PC-9 (cell line): ENCODE results near the gene EEA1.

Experiments used
- EZH2 ChIP-seq: fragments of 200-600 bp; sonication (generic); IDR thresholded peaks from 2 replicates; pipeline ENCODE4 v1.8.0; 2017; ENCODE audit warnings: antibody characterized with exemption, low read depth
- TF ChIP-seq, protein P1 (sequence below): fragments of 200-600 bp; sonication (generic); conservative IDR thresholded peaks from 2 replicates; pipeline ENCODE4 v1.6.1; 2017; ENCODE audit warnings: mixed run types, antibody characterized with exemption, mild to moderate bottlenecking, moderate library complexity

- TF ChIP-seq, protein P1, sequence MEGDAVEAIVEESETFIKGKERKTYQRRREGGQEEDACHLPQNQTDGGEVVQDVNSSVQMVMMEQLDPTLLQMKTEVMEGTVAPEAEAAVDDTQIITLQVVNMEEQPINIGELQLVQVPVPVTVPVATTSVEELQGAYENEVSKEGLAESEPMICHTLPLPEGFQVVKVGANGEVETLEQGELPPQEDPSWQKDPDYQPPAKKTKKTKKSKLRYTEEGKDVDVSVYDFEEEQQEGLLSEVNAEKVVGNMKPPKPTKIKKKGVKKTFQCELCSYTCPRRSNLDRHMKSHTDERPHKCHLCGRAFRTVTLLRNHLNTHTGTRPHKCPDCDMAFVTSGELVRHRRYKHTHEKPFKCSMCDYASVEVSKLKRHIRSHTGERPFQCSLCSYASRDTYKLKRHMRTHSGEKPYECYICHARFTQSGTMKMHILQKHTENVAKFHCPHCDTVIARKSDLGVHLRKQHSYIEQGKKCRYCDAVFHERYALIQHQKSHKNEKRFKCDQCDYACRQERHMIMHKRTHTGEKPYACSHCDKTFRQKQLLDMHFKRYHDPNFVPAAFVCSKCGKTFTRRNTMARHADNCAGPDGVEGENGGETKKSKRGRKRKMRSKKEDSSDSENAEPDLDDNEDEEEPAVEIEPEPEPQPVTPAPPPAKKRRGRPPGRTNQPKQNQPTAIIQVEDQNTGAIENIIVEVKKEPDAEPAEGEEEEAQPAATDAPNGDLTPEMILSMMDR, result no peak
- TF ChIP-seq EZH2, result no peak
Measured at GRCh38 chr12:92945659-92946220, 16.6 kb upstream of the EEA1 start.
